GM10248 (cell line): Measurements from ENCODE around the gene VWA5B2.

Experiments used
- CTCF ChIA-PET: fragments of 300-600 bp; sonication (Branson Sonifier 250); formaldehyde crosslinking; extraction: SDS; loops from one replicate; lab custom pipeline; 2021; ENCODE audit warnings: antibody characterized with exemption; lab: Yijun Ruan, JAX
- POLR2A ChIA-PET: fragments of 350-650 bp; sonication (Branson Sonifier 250); formaldehyde crosslinking; extraction: SDS; loops from one replicate; lab custom pipeline; 2020; ENCODE audit warnings: antibody characterized with exemption; lab: Yijun Ruan, JAX
- DNase-seq: peaks from one replicate; pipeline ENCODE4 v3.0.0; 2012; ENCODE audit errors: extremely low spot score
- TF ChIP-seq, protein P1 (sequence below): IDR thresholded peaks from 2 replicates; pipeline ENCODE4 v1.5.1; 2012; ENCODE audit warnings: mild to moderate bottlenecking, low read depth; ENCODE audit errors: extremely low read depth, missing control alignments, control extremely low read depth

The VWA5B2 gene

GRCh38 chr3:184289426-184289938, 60.1 kb downstream of the VWA5B2 start:
- ChIA-PET POLR2A (no interaction called here), CTCF (interaction anchor here (0.7 to 2.0 kb wide), 14 partner anchors 9 to 393 kb away, joined by 3 to 16 read pairs (median 4); no protein-coding TSS in a partner anchor)
- peak; percentile 75 for DNase-seq
- TF ChIP-seq, protein P1, sequence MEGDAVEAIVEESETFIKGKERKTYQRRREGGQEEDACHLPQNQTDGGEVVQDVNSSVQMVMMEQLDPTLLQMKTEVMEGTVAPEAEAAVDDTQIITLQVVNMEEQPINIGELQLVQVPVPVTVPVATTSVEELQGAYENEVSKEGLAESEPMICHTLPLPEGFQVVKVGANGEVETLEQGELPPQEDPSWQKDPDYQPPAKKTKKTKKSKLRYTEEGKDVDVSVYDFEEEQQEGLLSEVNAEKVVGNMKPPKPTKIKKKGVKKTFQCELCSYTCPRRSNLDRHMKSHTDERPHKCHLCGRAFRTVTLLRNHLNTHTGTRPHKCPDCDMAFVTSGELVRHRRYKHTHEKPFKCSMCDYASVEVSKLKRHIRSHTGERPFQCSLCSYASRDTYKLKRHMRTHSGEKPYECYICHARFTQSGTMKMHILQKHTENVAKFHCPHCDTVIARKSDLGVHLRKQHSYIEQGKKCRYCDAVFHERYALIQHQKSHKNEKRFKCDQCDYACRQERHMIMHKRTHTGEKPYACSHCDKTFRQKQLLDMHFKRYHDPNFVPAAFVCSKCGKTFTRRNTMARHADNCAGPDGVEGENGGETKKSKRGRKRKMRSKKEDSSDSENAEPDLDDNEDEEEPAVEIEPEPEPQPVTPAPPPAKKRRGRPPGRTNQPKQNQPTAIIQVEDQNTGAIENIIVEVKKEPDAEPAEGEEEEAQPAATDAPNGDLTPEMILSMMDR = peak; percentile 27

GRCh38 chr3:184290331-184290730, 60.9 kb downstream of the VWA5B2 start:
- DNase-seq = no peak
- POLR2A ChIA-PET = no interaction called here
- TF ChIP-seq, protein P1 = no peak
- CTCF ChIA-PET = interaction anchor here (1.0 to 2.0 kb wide), 5 partner anchors 41 to 393 kb away, joined by 3 to 10 read pairs (median 4); no protein-coding TSS in a partner anchor

DNA sequence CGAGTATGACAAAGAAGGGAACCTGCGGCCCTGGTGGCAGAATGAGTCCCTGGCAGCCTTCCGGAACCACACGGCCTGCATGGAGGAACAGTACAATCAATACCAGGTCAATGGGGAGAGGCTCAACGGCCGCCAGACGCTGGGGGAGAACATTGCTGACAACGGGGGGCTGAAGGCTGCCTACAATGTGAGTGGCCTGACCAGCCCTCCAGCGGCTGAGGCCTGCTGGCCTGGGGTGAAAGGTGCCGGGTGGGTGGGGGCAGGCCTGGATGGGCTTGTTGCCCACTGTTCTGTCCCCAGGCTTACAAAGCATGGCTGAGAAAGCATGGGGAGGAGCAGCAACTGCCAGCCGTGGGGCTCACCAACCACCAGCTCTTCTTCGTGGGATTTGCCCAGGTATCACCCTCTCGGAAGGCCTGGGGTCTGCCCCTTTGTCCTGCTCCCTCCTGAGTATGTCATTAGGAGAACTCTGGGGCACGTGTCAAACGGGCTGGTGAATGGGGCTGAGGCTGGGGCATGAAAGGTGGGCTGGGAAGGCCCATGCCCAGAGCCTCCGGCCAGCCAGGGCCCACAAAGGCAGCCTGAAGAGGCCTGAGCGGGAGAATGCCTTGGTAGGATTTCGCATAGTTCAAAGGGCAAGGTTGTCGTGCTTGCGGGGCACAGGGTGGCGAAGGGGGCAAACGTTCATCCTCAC, 61.8 kb downstream of the VWA5B2 start:
- ChIA-PET CTCF (interaction anchor here (1.0 to 1.6 kb wide), 3 partner anchors 41 to 394 kb away, joined by 3 to 4 read pairs (median 3); no protein-coding TSS in a partner anchor), POLR2A (no interaction called here)
- TF ChIP-seq, protein P1 = no peak
- DNase-seq = no peak
